OCI-M1 (cell line): Measurements from ENCODE around the gene ANKRD55.
"Not testable (repeated sequence)": the region's sequence is repeated elsewhere in the genome, so short reads cannot be mapped to it uniquely, and the experiment has no call there.

Experiments
- DNase-seq: peaks from one replicate; lab custom pipeline; 2025; lab: John Stamatoyannopoulos, UW

ANKRD55 gene

GRCh38 chr5:56233230-56233629 lies at the start of gene ANKRD55:
TSS of gene ANKRD55 (minus strand) at chr5:56233330. CDS start at chr5:56232913, 417 bp downstream.
- no peak for DNase-seq

GRCh38 chr5:56282216-56282615 lies 49.1 kb upstream of the ANKRD55 start:
- DNase-seq: no peak

- DNase-seq: no peak
These were observed 48.5 kb upstream of the ANKRD55 start for GRCh38 chr5:56281489-56282165.

- no peak for DNase-seq
These were observed 46.8 kb upstream of the ANKRD55 start for GRCh38 chr5:56279979-56280378.

GRCh38 chr5:56279291-56279690 lies 46.2 kb upstream of the ANKRD55 start:
- DNase-seq: no peak

- DNase-seq: no peak
These were observed 45.2 kb upstream of the ANKRD55 start for GRCh38 chr5:56278335-56278753.

GRCh38 chr5:56277573-56277972 lies 44.4 kb upstream of the ANKRD55 start:
- no peak for DNase-seq

- no peak for DNase-seq
These were observed 40.3 kb upstream of the ANKRD55 start for GRCh38 chr5:56273376-56273955.

GRCh38 chr5:56272765-56273164 lies 39.6 kb upstream of the ANKRD55 start:
- DNase-seq: no peak

- peak; percentile 90 for DNase-seq
These were observed 37.6 kb upstream of the ANKRD55 start for GRCh38 chr5:56270568-56271392.

- peak; percentile 32 for DNase-seq
These were observed 36.9 kb upstream of the ANKRD55 start for GRCh38 chr5:56270058-56270457.

GRCh38 chr5:56269216-56269927 lies 36.2 kb upstream of the ANKRD55 start:
- DNase-seq: peak; percentile 75

- DNase-seq: not testable (repeated sequence)
These were observed 35.6 kb upstream of the ANKRD55 start for GRCh38 chr5:56268707-56269106.

- no peak for DNase-seq
These were observed 34.7 kb upstream of the ANKRD55 start for GRCh38 chr5:56267856-56268255.

- peak; percentile 46 for DNase-seq
These were observed 31.4 kb upstream of the ANKRD55 start for GRCh38 chr5:56264417-56265025.

GRCh38 chr5:56262279-56262678 lies 29.1 kb upstream of the ANKRD55 start:
- no peak for DNase-seq

GRCh38 chr5:56259002-56259511 lies 25.9 kb upstream of the ANKRD55 start:
- peak; percentile 8 for DNase-seq

- not testable (repeated sequence) for DNase-seq
These were observed 24.8 kb upstream of the ANKRD55 start for GRCh38 chr5:56257763-56258529.

- no peak for DNase-seq
These were observed 23.9 kb upstream of the ANKRD55 start for GRCh38 chr5:56257010-56257409.

GRCh38 chr5:56255502-56255901 lies 22.4 kb upstream of the ANKRD55 start:
- no peak for DNase-seq

- DNase-seq: no peak
These were observed 20.8 kb upstream of the ANKRD55 start for GRCh38 chr5:56253924-56254323.
